Measurements from ENCODE around the gene PLEKHA6.

The PLEKHA6 gene

GRCh38 chr1:204359474-204360255, at the start of gene PLEKHA6:
Gene PLEKHA6, minus strand, starts transcription at chr1:204359929. Its CDS starts 86,202 bp downstream, at chr1:204273727.
- DNase-seq: peak; percentile 49

GRCh38 chr1:204409123-204409522, 49.4 kb upstream of the PLEKHA6 start:
- DNase-seq: no peak

- no peak for DNase-seq
Observed at GRCh38 chr1:204408602-204409001, 48.9 kb upstream of the PLEKHA6 start.

- DNase-seq: peak; percentile 53
Observed at GRCh38 chr1:204408074-204408507, 48.4 kb upstream of the PLEKHA6 start.

GRCh38 chr1:204407295-204407971, 47.7 kb upstream of the PLEKHA6 start:
- DNase-seq: no peak

- DNase-seq: no peak
Observed at GRCh38 chr1:204406621-204407020, 46.9 kb upstream of the PLEKHA6 start.

GRCh38 chr1:204405988-204406387, 46.3 kb upstream of the PLEKHA6 start:
- DNase-seq: no peak

- DNase-seq: no peak
Observed at GRCh38 chr1:204404629-204405028, 44.9 kb upstream of the PLEKHA6 start.

GRCh38 chr1:204402391-204402790, 42.7 kb upstream of the PLEKHA6 start:
- no peak for DNase-seq

GRCh38 chr1:204401730-204402129, 42.0 kb upstream of the PLEKHA6 start:
- DNase-seq: no peak

- DNase-seq: no peak
Observed at GRCh38 chr1:204400882-204401510, 41.3 kb upstream of the PLEKHA6 start.

GRCh38 chr1:204398197-204399125, 38.7 kb upstream of the PLEKHA6 start:
- DNase-seq: peak; percentile 65

GRCh38 chr1:204396015-204396583, 36.4 kb upstream of the PLEKHA6 start:
- no peak for DNase-seq

- no peak for DNase-seq
Observed at GRCh38 chr1:204391629-204392028, 31.9 kb upstream of the PLEKHA6 start.

- DNase-seq: no peak
Observed at GRCh38 chr1:204390751-204391466, 31.2 kb upstream of the PLEKHA6 start.

- no peak for DNase-seq
Observed at GRCh38 chr1:204385727-204386126, 26.0 kb upstream of the PLEKHA6 start.

GRCh38 chr1:204384636-204385352, 25.1 kb upstream of the PLEKHA6 start:
- no peak for DNase-seq

GRCh38 chr1:204383163-204383904, 23.6 kb upstream of the PLEKHA6 start:
- DNase-seq: no peak

- DNase-seq: no peak
Observed at GRCh38 chr1:204382714-204383083, 23.0 kb upstream of the PLEKHA6 start.

- no peak for DNase-seq
Observed at GRCh38 chr1:204380293-204380831, 20.6 kb upstream of the PLEKHA6 start.

Measured in left hindlimb (tissue), 1 donor.